K562 (cell line): Measurements from ENCODE around the gene TSPAN13.

Source experiments
- DACH1 ChIP-seq: fragments of 450-650 bp; IDR thresholded peaks from 2 replicates; pipeline ENCODE4 v1.6.1; 2018; ENCODE audit not compliant: partially characterized antibody
- HDAC2 ChIP-seq: fragments of 450-650 bp; IDR thresholded peaks from 2 replicates; pipeline ENCODE4 v1.6.1; 2016; ENCODE audit warnings: mild to moderate bottlenecking
- MBD2 ChIP-seq: sonication (generic); IDR thresholded peaks from 2 replicates; pipeline ENCODE4 v1.6.1; 2016; ENCODE audit warnings: low read depth, borderline replicate concordance
- RFX1 ChIP-seq: fragments of 450-650 bp; IDR thresholded peaks from 2 replicates; pipeline ENCODE4 v1.6.1; 2016; ENCODE audit warnings: mild to moderate bottlenecking, moderate library complexity
- TF ChIP-seq, protein P1 (sequence below), 3 experiments: IDR thresholded peaks in 2 of 3; conservative IDR thresholded peaks in 1 of 3; 2 replicates each; pipeline ENCODE4 v1.5.1; 2011 to 2012; ENCODE audit warnings: low read length in 3 of 3, mild to moderate bottlenecking in 3 of 3, control low read depth in 2 of 3, improper control_type of control experiment in 1 of 3, inconsistent platforms in 1 of 3, low read depth in 1 of 3, mixed read lengths in 1 of 3, moderate library complexity in 1 of 3; ENCODE audit not compliant: insufficient read depth in 2 of 3

- TF ChIP-seq HDAC2 (no peak), RFX1 (no peak), MBD2 (no peak), DACH1 (no peak)
- TF ChIP-seq, protein P1, sequence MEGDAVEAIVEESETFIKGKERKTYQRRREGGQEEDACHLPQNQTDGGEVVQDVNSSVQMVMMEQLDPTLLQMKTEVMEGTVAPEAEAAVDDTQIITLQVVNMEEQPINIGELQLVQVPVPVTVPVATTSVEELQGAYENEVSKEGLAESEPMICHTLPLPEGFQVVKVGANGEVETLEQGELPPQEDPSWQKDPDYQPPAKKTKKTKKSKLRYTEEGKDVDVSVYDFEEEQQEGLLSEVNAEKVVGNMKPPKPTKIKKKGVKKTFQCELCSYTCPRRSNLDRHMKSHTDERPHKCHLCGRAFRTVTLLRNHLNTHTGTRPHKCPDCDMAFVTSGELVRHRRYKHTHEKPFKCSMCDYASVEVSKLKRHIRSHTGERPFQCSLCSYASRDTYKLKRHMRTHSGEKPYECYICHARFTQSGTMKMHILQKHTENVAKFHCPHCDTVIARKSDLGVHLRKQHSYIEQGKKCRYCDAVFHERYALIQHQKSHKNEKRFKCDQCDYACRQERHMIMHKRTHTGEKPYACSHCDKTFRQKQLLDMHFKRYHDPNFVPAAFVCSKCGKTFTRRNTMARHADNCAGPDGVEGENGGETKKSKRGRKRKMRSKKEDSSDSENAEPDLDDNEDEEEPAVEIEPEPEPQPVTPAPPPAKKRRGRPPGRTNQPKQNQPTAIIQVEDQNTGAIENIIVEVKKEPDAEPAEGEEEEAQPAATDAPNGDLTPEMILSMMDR (IDR thresholded peaks at IDR 0.05 in 2 of 3, conservative IDR thresholded peaks at IDR 0.05 in 1 of 3; ENCODE audit: insufficient read depth in 2 of 3, low read depth in 1 of 3, low read length in 3 of 3) = no peak
These were observed 38.5 kb downstream of the TSPAN13 start for GRCh38 chr7:16791905-16792698.
